Uterus (tissue), 4 donors: Measurements from ENCODE around the gene MESP2. TPM values are rescaled to one million over a fixed set of nuclear protein-coding genes. Genes with fewer than 3 reads are reported as not detected.

Experiments
- DNase-seq, 2 donors: peaks; one replicate each; pipeline ENCODE4 v3.0.0-alpha.2; 2019 to 2020
- H3K27ac ChIP-seq, 2 donors: fragments of 200-600 bp; sonication (generic); 1 replicate in 1 of 2; 2 replicates in 1 of 2; pipeline ENCODE4 v1.5.1; 2016 to 2018
- H3K27me3 ChIP-seq, 2 donors: fragments of 200-600 bp; sonication (generic); one replicate each; pipeline ENCODE4 v1.5.1; 2018 to 2019; ENCODE audit warnings: control low read depth in 1 of 2
- H3K36me3 ChIP-seq, 2 donors: fragments of 200-600 bp; sonication (generic); one replicate each; pipeline ENCODE4 v1.5.1; 2019; ENCODE audit warnings: control low read depth in 1 of 2
- H3K4me1 ChIP-seq, 2 donors: fragments of 200-600 bp; sonication (generic); one replicate each; pipeline ENCODE4 v1.5.1; 2018 to 2019; ENCODE audit warnings: control low read depth in 1 of 2
- H3K4me3 ChIP-seq, 2 donors: fragments of 200-600 bp; sonication (generic); 1 replicate in 1 of 2; 2 replicates in 1 of 2; pipeline ENCODE4 v1.5.1; 2018 to 2019; ENCODE audit warnings: mild to moderate bottlenecking in 1 of 2
- H3K9me3 ChIP-seq, 2 donors: fragments of 200-600 bp; sonication (generic); one replicate each; pipeline ENCODE4 v1.5.1; 2019; ENCODE audit warnings: control low read depth in 1 of 2
- CTCF ChIP-seq, 4 experiments: fragments of 200-600 bp in 2 of 4; fragments of 450-650 bp in 2 of 4; sonication (generic) in 2 of 4; IDR thresholded peaks; one replicate each; pipeline ENCODE4 v1.5.1; 2016 to 2019; ENCODE audit warnings: antibody characterized with exemption in 4 of 4, mild to moderate bottlenecking in 2 of 4, moderate library complexity in 1 of 4
- POLR2A ChIP-seq, 2 donors: fragments of 450-650 bp; IDR thresholded peaks; one replicate each; pipeline ENCODE4 v1.6.1; 2016; ENCODE audit warnings: antibody characterized with exemption in 2 of 2, mild to moderate bottlenecking in 1 of 2, moderate library complexity in 1 of 2
- intact Hi-C: fragments of 100-400 bp; cut with DNase I; formaldehyde crosslinking; loops from one replicate; pipeline ENCODE4 v1.15.1; 2023; ENCODE audit warnings: low total_unique reads
- total RNA-seq, 4 donors: library from RNA; depleted of rRNA in 3 of 4; stranded (reverse); fragments of >200 nt in 3 of 4; gene quantifications; one replicate each; pipeline versions ENCODE4 v1.1.0 to v1.2.4, GENCODE V29; 2014 to 2023
- donor health status: DM: yes; HTN: yes; CAD: no.

MESP2 gene
- total RNA-seq, 4 donors from 2014 or later: 0.21 TPM; not detected in 3

- no peak overlapping the region for H3K4me3 ChIP-seq
- no peak for DNase-seq
- no peak overlapping the region for H3K27ac ChIP-seq
- H3K9me3 ChIP-seq: no peaks in the 10 kb centered on the region
- TF ChIP-seq CTCF (IDR thresholded peaks at IDR 0.05): no peak
- TF ChIP-seq POLR2A (IDR thresholded peaks at IDR 0.05): no peak
- intact Hi-C loops: no loop called here
- H3K36me3 ChIP-seq: no peaks in the 10 kb centered on the region
- H3K4me1 ChIP-seq: no peaks in the 10 kb centered on the region
- H3K27me3 ChIP-seq: no peaks in the 10 kb centered on the region
Measured at GRCh38 chr15:89766357-89767311, 9.5 kb upstream of the MESP2 start.

- H3K4me1 ChIP-seq: no peaks in the 10 kb centered on the region
- no peak overlapping the region for H3K27ac ChIP-seq
- no peaks in the 10 kb centered on the region for H3K9me3 ChIP-seq
- intact Hi-C loops: no loop called here
- TF ChIP-seq POLR2A (IDR thresholded peaks at IDR 0.05): no peak
- no peak for TF ChIP-seq CTCF (IDR thresholded peaks at IDR 0.05)
- DNase-seq: no peak
- H3K4me3 ChIP-seq: no peak overlapping the region
- no peaks in the 10 kb centered on the region for H3K36me3 ChIP-seq
- no peaks in the 10 kb centered on the region for H3K27me3 ChIP-seq
Measured at GRCh38 chr15:89767411-89767915, 8.7 kb upstream of the MESP2 start.

- Histone ChIP-seq H3K9me3 (no peaks in the 10 kb centered on the region), H3K36me3 (no peaks in the 10 kb centered on the region), H3K4me3 (no peak overlapping the region), H3K4me1 (no peaks in the 10 kb centered on the region), H3K27me3 (no peaks in the 10 kb centered on the region), H3K27ac (no peak overlapping the region)
- TF ChIP-seq POLR2A (IDR thresholded peaks at IDR 0.05) (no peak), CTCF (IDR thresholded peaks at IDR 0.05) (no peak)
- no peak for DNase-seq
- intact Hi-C loops: no loop called here
Measured at GRCh38 chr15:89768071-89768500, 8.0 kb upstream of the MESP2 start.

GRCh38 chr15:89769366-89769765, 6.8 kb upstream of the MESP2 start:
- Histone ChIP-seq H3K4me1 (no peaks in the 10 kb centered on the region), H3K36me3 (no peaks in the 10 kb centered on the region), H3K27ac (no peak overlapping the region), H3K9me3 (no peaks in the 10 kb centered on the region), H3K4me3 (no peak overlapping the region), H3K27me3 (no peaks in the 10 kb centered on the region)
- no peak for TF ChIP-seq POLR2A (IDR thresholded peaks at IDR 0.05)
- no peak for TF ChIP-seq CTCF (IDR thresholded peaks at IDR 0.05)
- intact Hi-C loops: no loop called here
- DNase-seq: no peak

GRCh38 chr15:89770041-89770440, 6.1 kb upstream of the MESP2 start:
- intact Hi-C loops: no loop called here
- DNase-seq: no peak
- no peak overlapping the region for H3K27ac ChIP-seq

More at GRCh38 chr15:89770041-89770440, 6.1 kb upstream of the MESP2 start:
- Histone ChIP-seq H3K36me3 (no peaks in the 10 kb centered on the region), H3K4me3 (no peak overlapping the region), H3K27me3 (no peaks in the 10 kb centered on the region), H3K9me3 (no peaks in the 10 kb centered on the region), H3K4me1 (no peaks in the 10 kb centered on the region)
- TF ChIP-seq CTCF (IDR thresholded peaks at IDR 0.05) (no peak), POLR2A (IDR thresholded peaks at IDR 0.05) (no peak)
